H9 (cell line): ENCODE data around the gene LEMD1. TPM values are rescaled to one million over a fixed set of nuclear protein-coding genes. Genes with fewer than 3 reads are reported as not detected.

Experiments
- DNase-seq: peaks from one replicate; pipeline ENCODE4 v3.0.0-alpha.2; 2017
- H2AFZ ChIP-seq: one replicate; pipeline ENCODE4 v1.6.1; 2013; ENCODE audit warnings: mild to moderate bottlenecking, low read length, control low read depth, moderate library complexity
- H2AK5ac ChIP-seq: 2 replicates; pipeline ENCODE4 v1.6.1; 2013; ENCODE audit warnings: low read length, control low read depth, mixed read lengths; ENCODE audit not compliant: insufficient read length
- H2BK120ac ChIP-seq: one replicate; pipeline ENCODE4 v1.6.1; 2013; ENCODE audit warnings: low read depth, mild to moderate bottlenecking, low read length, control low read depth, inconsistent platforms; ENCODE audit not compliant: poor library complexity, severe bottlenecking
- H2BK12ac ChIP-seq: 2 replicates; pipeline ENCODE4 v1.6.1; 2013; ENCODE audit warnings: low read length, control low read depth, mixed read lengths, low read depth; ENCODE audit not compliant: insufficient read length
- H2BK15ac ChIP-seq: 2 replicates; pipeline ENCODE4 v1.6.1; 2013; ENCODE audit warnings: low read depth, low read length, control low read depth
- H2BK20ac ChIP-seq: one replicate; pipeline ENCODE4 v1.6.1; 2013; ENCODE audit warnings: low read depth, mild to moderate bottlenecking, low read length, control low read depth, inconsistent platforms; ENCODE audit not compliant: poor library complexity, severe bottlenecking
- H2BK5ac ChIP-seq: 2 replicates; pipeline ENCODE4 v1.6.1; 2013; ENCODE audit warnings: low read length, control low read depth, mixed read lengths; ENCODE audit not compliant: insufficient read length
- H3K14ac ChIP-seq: 2 replicates; pipeline ENCODE4 v1.6.1; 2013; ENCODE audit warnings: low read length, control low read depth; ENCODE audit not compliant: insufficient read depth
- H3K18ac ChIP-seq: 2 replicates; pipeline ENCODE4 v1.6.1; 2013; ENCODE audit warnings: low read depth, mild to moderate bottlenecking, mixed read lengths, low read length, control low read depth; ENCODE audit not compliant: insufficient read length
- H3K23ac ChIP-seq: 2 replicates; pipeline ENCODE4 v1.6.1; 2013; ENCODE audit warnings: low read length, control low read depth, mixed read lengths, low read depth; ENCODE audit not compliant: insufficient read length
- H3K23me2 ChIP-seq: 2 replicates; pipeline ENCODE4 v1.6.1; 2013; ENCODE audit warnings: low read depth, mild to moderate bottlenecking, mixed read lengths, low read length, control low read depth; ENCODE audit not compliant: insufficient read length, poor library complexity, severe bottlenecking
- H3K27ac ChIP-seq: 2 replicates; pipeline ENCODE4 v1.5.1; 2013; ENCODE audit warnings: low read length, control low read depth, mixed read lengths, low read depth; ENCODE audit not compliant: insufficient read length
- H3K27me3 ChIP-seq: 2 replicates; pipeline ENCODE4 v1.6.1; 2013; ENCODE audit warnings: low read length, control low read depth, inconsistent platforms; ENCODE audit not compliant: insufficient read depth
- H3K4ac ChIP-seq: 2 replicates; pipeline ENCODE4 v1.6.1; 2013; ENCODE audit warnings: low read depth, mild to moderate bottlenecking, control low read depth, inconsistent platforms, low read length, moderate library complexity
- H3K4me1 ChIP-seq: 2 replicates; pipeline ENCODE4 v1.6.1; 2013; ENCODE audit warnings: low read length, control low read depth, inconsistent platforms; ENCODE audit not compliant: insufficient read depth
- H3K4me2 ChIP-seq: 2 replicates; pipeline ENCODE4 v1.6.1; 2013; ENCODE audit warnings: low read length, control low read depth, mixed read lengths; ENCODE audit not compliant: insufficient read length, insufficient read depth
- H3K56ac ChIP-seq: 2 replicates; pipeline ENCODE4 v1.6.1; 2013; ENCODE audit warnings: low read depth, mild to moderate bottlenecking, mixed read lengths, low read length, control low read depth; ENCODE audit not compliant: insufficient read length
- H3K79me1 ChIP-seq: 2 replicates; pipeline ENCODE4 v1.6.1; 2013; ENCODE audit warnings: low read depth, mild to moderate bottlenecking, moderate library complexity, low read length, control low read depth, inconsistent platforms; ENCODE audit not compliant: insufficient read depth, poor library complexity, severe bottlenecking
- H3K79me2 ChIP-seq: 2 replicates; pipeline ENCODE4 v1.6.1; 2013; ENCODE audit warnings: low read length, control low read depth, inconsistent platforms; ENCODE audit not compliant: insufficient read depth
- H3K9ac ChIP-seq: 2 replicates; pipeline ENCODE4 v1.6.1; 2013; ENCODE audit warnings: low read length, control low read depth, mixed read lengths; ENCODE audit not compliant: insufficient read length; ENCODE audit errors: extremely low read depth
- H3K9me3 ChIP-seq: one replicate; pipeline ENCODE4 v1.6.1; 2013; ENCODE audit warnings: low read depth, low read length, inconsistent platforms; ENCODE audit not compliant: control insufficient read depth
- H3T11ph ChIP-seq: one replicate; pipeline ENCODE4 v1.6.1; 2013; ENCODE audit warnings: mild to moderate bottlenecking, low read length, control low read depth, inconsistent platforms
- H4K20me1 ChIP-seq: one replicate; pipeline ENCODE4 v1.6.1; 2013; ENCODE audit not compliant: control insufficient read depth, insufficient read length, insufficient read depth
- H4K5ac ChIP-seq: 2 replicates; pipeline ENCODE4 v1.6.1; 2013; ENCODE audit warnings: low read depth, mild to moderate bottlenecking, mixed read lengths, low read length, control low read depth; ENCODE audit not compliant: insufficient read length
- H4K8ac ChIP-seq: replicated peaks from 2 replicates; pipeline ENCODE4 v1.6.1; 2013; ENCODE audit warnings: low read length, control low read depth, mixed read lengths, low read depth; ENCODE audit not compliant: insufficient read length
- H4K91ac ChIP-seq: 2 replicates; pipeline ENCODE4 v1.6.1; 2013; ENCODE audit warnings: low read depth, mild to moderate bottlenecking, moderate library complexity, mixed read lengths, low read length, control low read depth; ENCODE audit not compliant: insufficient read length
- H3K27ac Mint-ChIP-seq, 3 experiments: 2 replicates in 2 of 3; 3 replicates in 1 of 3; pipeline ENCODE4 v1.8.0; 2020 to 2021; ENCODE audit warnings: mixed read lengths in 3 of 3, mild to moderate bottlenecking in 1 of 3, moderate library complexity in 1 of 3
- H3K27me3 Mint-ChIP-seq: 2 replicates; pipeline ENCODE4 v1.8.0; 2021; ENCODE audit warnings: low read depth, mild to moderate bottlenecking, moderate library complexity, mixed read lengths
- H3K36me3 Mint-ChIP-seq, 3 experiments: 2 replicates in 2 of 3; 3 replicates in 1 of 3; pipeline ENCODE4 v1.8.0; 2020 to 2021; ENCODE audit warnings: low read depth in 3 of 3, mixed read lengths in 3 of 3; ENCODE audit not compliant: insufficient read depth in 1 of 3
- H3K4me1 Mint-ChIP-seq, 2 experiments: 2 replicates each; pipeline ENCODE4 v1.8.0; 2020; ENCODE audit warnings: mixed read lengths in 2 of 2
- H3K4me3 Mint-ChIP-seq, 2 experiments: 2 replicates in 1 of 2; 3 replicates in 1 of 2; pipeline ENCODE4 v1.8.0; 2020 to 2021; ENCODE audit warnings: mild to moderate bottlenecking in 2 of 2, mixed read lengths in 2 of 2, moderate library complexity in 1 of 2
- H3K9me3 Mint-ChIP-seq, 2 experiments: 2 replicates in 1 of 2; 3 replicates in 1 of 2; pipeline ENCODE4 v1.8.0; 2020; ENCODE audit warnings: mild to moderate bottlenecking in 2 of 2, mixed read lengths in 2 of 2, moderate library complexity in 1 of 2
- CTCF ChIP-seq: fragments of 200-600 bp; sonication (generic); conservative IDR thresholded peaks from 3 replicates; pipeline ENCODE4 v1.8.0; 2021; ENCODE audit warnings: antibody characterized with exemption, mild to moderate bottlenecking
- WGBS: extraction: QIAGEN DNeasy Blood & Tissue Kit; methylation state at CpG from one replicate; pipeline ENCODE4 v1.1.7; 2013; ENCODE audit warnings: missing lambda C conversion rate, low lambda C conversion rate, mixed read lengths; ENCODE audit not compliant: insufficient read length; ENCODE audit errors: extremely low coverage; 5-methylcytosine and 5-hydroxymethylcytosine counted together
- total RNA-seq: library from RNA; stranded (reverse); gene quantifications from 2 replicates; pipeline ENCODE4 v1.2.1, GENCODE V29; 2021

Gene LEMD1
- total RNA-seq, 1 experiment from 2014 or later = 11.8 TPM

GRCh38 chr1:205382561-205382960, 39.3 kb downstream of the LEMD1 start:
- Histone ChIP-seq H2BK5ac (no peak overlapping the region), H3K79me2 (no peaks in the 10 kb centered on the region; the same call in 1 of the 2 replicates), H2AK5ac (no peak overlapping the region), H3K27me3 (no peaks in the 10 kb centered on the region), H2BK12ac (no peak overlapping the region), H3K56ac (no peak overlapping the region), H3K4me2 (no peak overlapping the region), H3K18ac (no peak overlapping the region), H3K4ac (no peak overlapping the region), H3K4me1 (no peaks in the 10 kb centered on the region), H4K91ac (no peak overlapping the region), H2BK15ac (no peak overlapping the region), H4K8ac (no peak overlapping the region), H3K23ac (no peak overlapping the region), H3K79me1 (no peaks in the 10 kb centered on the region), H4K20me1 (no peaks in the 10 kb centered on the region), H2BK120ac (no peak overlapping the region), H2AFZ (no peak overlapping the region), H3K9me3 (no peaks in the 10 kb centered on the region), H4K5ac (no peak overlapping the region), H3K14ac (no peak overlapping the region), H3K9ac (no peak overlapping the region), H3T11ph (no peak overlapping the region), H3K23me2 (no peaks in the 10 kb centered on the region), H3K27ac (no peak overlapping the region), H2BK20ac (no peak overlapping the region)
- WGBS = no CpG with 5 or more reads among the region's 4 CpGs
- no peak for DNase-seq
- TF ChIP-seq CTCF = no peak
- Mint-ChIP-seq H3K4me3 (no peak overlapping the region), H3K27ac (no peak overlapping the region), H3K36me3 (no peaks in the 10 kb centered on the region), H3K27me3 (peaks cover under 1% of the 10 kb centered on the region; the same call in 1 of the 2 replicates), H3K9me3 (no peaks in the 10 kb centered on the region), H3K4me1 (peaks cover 2 to 5% of the 10 kb centered on the region in 2 experiments)
